GM19397 (cell line): ENCODE results near the gene FCN2.

Experiments
- ATAC-seq: cut with Tn5 transposase; IDR thresholded peaks from one replicate; pipeline ENCODE4 v1.9.1; 2021; ENCODE audit warnings: mild to moderate bottlenecking, moderate library complexity; ENCODE audit not compliant: unreplicated experiment

FCN2 gene

GRCh38 chr9:134908524-134909309 lies 28.1 kb downstream of the FCN2 start:
- no peak for ATAC-seq

DNA sequence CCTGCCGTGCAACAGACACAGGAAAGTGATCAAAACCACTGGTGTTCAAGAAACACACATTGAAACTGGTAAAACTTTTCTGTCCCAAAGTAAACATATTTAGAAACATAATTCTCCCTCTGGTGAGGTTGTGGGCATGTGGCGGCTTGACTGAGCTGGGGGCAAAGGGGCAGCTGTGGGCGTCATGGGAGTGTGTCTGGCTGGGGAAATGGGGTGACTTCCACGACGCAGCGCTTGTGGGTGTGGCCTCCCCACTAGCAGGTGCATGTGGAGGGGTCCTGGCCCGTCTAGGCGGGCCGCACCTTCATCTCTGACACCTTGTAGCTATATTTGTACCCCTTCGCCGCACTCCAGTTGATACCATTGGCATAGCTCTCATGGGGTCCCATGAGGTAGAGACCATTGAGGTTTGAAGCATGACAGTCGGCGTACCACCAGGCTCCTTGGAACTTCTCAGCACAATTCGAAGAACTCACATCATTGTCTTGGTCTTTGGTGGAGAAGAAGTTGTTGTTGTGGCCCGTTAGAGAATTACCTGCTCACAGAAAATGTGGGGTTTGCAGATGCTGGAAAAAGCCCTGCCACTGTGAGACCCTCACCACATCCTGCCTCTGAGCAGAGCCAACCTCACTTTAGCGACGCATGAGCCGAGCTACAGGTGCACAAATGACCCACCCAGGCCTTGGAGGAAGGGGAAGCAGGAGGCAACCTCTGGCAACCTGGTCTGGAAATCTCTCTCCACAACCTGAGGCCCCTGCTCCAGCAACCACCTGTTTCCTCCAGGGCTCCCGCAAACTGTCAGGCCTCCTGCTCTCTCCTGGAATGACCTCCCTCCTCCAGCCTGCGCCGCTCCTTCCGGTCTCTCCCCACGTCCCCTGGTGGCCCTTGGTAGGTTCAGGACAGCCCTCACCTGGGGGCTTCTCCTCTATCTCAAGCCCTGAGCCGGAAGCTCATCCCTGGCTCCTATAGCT lies 29.2 kb downstream of the FCN2 start:
- no peak for ATAC-seq

GRCh38 chr9:134912126-134912840 lies 31.7 kb downstream of the FCN2 start:
- no peak for ATAC-seq

GRCh38 chr9:134913041-134913712 lies 32.6 kb downstream of the FCN2 start:
- ATAC-seq: no peak

DNA sequence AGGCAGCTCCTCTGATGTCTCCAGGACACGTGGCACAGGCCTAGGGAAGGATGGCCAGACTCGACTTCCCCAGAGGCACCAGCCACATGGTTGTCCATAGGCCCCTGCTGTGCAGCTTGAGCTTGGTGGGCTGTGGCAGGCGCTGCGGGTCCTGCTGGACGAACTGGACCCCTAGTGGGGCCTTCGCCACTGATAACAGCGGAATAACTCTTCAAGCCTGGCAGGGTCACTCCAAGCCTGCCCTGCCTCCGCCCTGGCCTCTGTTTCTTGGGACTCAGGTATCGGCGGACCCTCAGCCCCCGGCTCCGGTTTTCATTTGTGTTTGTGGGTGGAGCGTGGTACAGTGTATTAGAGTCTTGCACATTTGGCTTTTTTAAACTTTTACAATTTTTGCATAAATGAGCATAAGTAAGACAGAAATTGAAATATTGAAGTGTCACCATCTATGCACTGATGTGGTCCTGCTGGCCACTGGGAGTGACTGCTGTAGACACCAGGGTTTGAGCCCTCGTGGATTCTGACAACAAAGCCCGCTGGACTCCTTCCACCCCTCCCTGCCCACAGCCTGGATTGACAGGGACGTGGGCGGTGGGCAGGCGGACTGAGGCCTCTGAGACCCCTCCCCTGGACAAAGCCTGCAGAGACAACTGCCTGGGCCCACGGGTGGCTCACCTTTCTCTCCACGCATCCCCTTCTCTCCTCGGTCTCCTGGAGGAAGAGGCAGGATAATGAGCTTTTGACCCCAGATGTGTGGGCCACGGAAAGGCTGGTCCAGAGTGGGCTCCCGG lies 33.3 kb downstream of the FCN2 start:
- no peak for ATAC-seq

GRCh38 chr9:134914501-134914834 lies 33.9 kb downstream of the FCN2 start:
- ATAC-seq: no peak

GRCh38 chr9:134915046-134915985 lies 34.7 kb downstream of the FCN2 start:
- no peak for ATAC-seq

DNA sequence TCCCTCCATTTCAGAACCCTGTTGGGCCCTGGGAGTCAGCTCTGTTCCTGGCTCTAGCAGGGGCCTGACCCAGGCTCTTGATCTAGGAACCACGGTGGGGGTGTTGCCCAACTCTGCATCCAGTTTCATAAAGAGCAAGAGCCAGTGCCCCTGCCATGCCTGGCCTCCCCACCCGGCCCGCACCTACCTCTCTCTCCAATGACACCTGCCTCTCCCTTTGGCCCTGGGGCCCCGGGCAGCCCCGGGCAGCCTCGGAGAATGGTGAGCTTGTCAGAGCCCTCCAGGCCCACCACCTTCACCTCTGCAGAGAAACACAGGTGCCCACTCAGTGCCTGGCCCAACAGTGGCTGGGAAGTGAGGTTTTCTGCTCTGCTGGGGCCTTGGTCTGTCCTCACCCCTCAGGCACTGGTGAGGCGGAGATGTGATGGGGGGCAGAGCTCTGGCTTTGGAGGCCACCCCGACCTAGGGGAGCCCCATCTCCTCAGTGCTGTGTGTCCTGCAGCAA lies 35.6 kb downstream of the FCN2 start:
- ATAC-seq: no peak

GRCh38 chr9:134917431-134918373 lies 37.1 kb downstream of the FCN2 start, which contains the start of gene FCN1:
FCN1 (minus strand) TSS chr9:134917912; CDS start chr9:134917871, 41 bp downstream.
- ATAC-seq: no peak

DNA sequence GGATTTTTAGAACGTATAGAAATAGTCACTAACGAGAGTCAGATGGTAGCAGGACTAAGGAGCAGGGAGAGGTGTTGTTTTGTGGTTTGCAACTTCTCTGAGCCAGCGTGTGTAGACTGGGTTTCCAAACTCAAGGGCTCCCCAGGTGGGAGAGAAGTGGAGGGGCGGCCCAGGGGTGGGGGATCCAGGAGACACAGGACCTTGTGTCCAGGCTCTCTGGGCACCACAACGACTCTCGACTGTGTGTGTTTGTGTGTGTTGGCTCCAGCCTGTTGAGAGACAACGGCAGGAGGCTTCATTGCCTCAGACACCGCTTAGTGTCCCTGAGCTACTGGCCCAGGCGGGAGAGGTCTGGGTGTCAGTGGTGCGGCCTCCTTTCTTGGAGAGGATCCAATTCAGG lies 38.0 kb downstream of the FCN2 start:
- no peak for ATAC-seq

DNA sequence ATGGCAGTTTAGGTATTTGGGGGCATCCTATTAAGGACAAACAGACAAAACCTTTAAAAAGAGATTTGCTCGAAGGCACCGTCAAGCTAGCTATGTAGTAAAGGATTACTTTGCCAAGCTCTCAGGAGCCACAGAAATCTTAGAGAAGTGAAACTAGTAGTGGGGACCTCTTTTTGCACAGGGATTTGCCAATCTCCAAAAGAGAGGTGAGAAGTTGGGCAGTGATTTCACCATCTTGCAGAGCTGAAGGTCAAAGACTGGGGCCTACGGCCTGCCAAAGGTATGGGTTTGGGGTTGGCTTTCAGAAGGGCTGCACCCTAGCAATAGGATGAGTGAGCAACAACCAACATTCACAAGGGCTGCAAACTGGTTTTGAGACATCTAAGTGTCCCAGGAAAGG lies 38.7 kb downstream of the FCN2 start:
- ATAC-seq: no peak

- ATAC-seq: no peak
Measured at GRCh38 chr9:134922066-134922931, 41.7 kb downstream of the FCN2 start.

GRCh38 chr9:134922932-134923240 lies 42.3 kb downstream of the FCN2 start:
- no peak for ATAC-seq

GRCh38 chr9:134923466-134923865 lies 42.9 kb downstream of the FCN2 start:
- ATAC-seq: no peak

- ATAC-seq: no peak
Measured at GRCh38 chr9:134925011-134925511, 44.5 kb downstream of the FCN2 start.

DNA sequence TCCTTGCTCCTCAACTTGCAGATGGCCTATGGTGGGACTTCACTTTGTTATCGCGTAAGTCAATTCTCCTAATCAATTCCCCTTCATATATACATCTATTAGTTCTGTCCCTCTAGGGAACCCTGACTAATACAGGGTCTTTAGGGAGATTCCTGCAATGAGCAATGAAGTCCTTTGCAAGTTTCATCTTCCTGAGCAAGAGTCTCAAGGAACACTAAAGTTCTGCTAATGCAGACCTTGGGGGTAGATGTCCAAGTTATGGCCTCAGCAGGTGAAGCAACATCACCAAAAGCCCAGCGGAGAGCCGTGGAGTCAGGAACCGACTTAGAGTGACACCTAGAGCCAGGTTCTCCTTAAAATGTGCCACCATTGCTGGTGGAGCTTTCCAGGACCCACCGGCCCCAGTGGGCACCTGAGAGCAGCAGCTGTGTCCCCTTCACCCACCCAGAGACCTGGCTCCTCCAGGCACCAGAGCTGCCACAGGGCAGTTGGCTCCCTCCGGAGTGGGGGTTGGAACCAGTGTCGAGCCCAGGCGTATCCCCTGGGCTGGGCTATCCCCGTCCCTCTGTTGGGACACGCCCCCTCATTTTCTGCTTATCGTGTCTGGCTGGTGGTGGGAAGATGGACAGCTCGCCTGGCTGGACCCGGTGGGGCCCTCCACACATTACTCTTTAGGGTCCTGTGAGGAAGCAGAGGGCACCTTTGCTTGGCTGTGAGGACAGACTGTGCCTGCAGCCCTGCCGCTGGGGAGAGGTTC lies 48.0 kb downstream of the FCN2 start:
- ATAC-seq: no peak
